ENCODE results near the gene PARD3.

GRCh38 chr10:34524369-34525091 lies 290.6 kb downstream of the PARD3 start:
- TF ChIP-seq CTCF (IDR thresholded peaks at IDR 0.05) = no peak
- TF ChIP-seq EZH2 (IDR thresholded peaks at IDR 0.05) = no peak

Data from neural progenitor cell (in vitro differentiated cells).